Astrocyte (in vitro differentiated cells and primary cell): ENCODE results near the gene BCKDHB. TPM values are rescaled to one million over a fixed set of nuclear protein-coding genes. Genes with fewer than 3 reads are reported as not detected.

Source experiments
- DNase-seq: peaks from one replicate; pipeline ENCODE4 v3.0.0-alpha.2; 2010; ENCODE audit warnings: low read depth
- FAIRE-seq: peaks from 2 replicates; lab custom pipeline; 2011; peaks lifted over from hg19 to GRCh38; lab: Jason Lieb, UNC
- H2AFZ ChIP-seq: 2 replicates; pipeline ENCODE4 v1.6.0; 2012; ENCODE audit warnings: low read depth, low read length, inconsistent platforms
- H3K27ac ChIP-seq: 2 replicates; pipeline ENCODE4 v1.5.1; 2011; ENCODE audit warnings: low read depth, low read length, inconsistent platforms
- H3K27me3 ChIP-seq: 2 replicates; pipeline ENCODE4 v1.6.0; 2011; ENCODE audit warnings: low read length, inconsistent platforms; ENCODE audit not compliant: insufficient read depth
- H3K36me3 ChIP-seq: 2 replicates; pipeline ENCODE4 v1.5.1; 2011; ENCODE audit warnings: low read length, inconsistent platforms; ENCODE audit not compliant: insufficient read depth
- H3K4me1 ChIP-seq: 2 replicates; pipeline ENCODE4 v1.5.1; 2011; ENCODE audit warnings: low read length, inconsistent platforms; ENCODE audit not compliant: insufficient read depth
- H3K4me2 ChIP-seq: 2 replicates; pipeline ENCODE4 v1.6.0; 2012; ENCODE audit warnings: low read length, inconsistent platforms
- H3K4me3 ChIP-seq: 2 replicates; pipeline ENCODE4 v1.5.1; 2011; ENCODE audit warnings: low read depth, mild to moderate bottlenecking, low read length, inconsistent platforms; ENCODE audit not compliant: insufficient read depth
- H3K79me2 ChIP-seq: 2 replicates; pipeline ENCODE4 v1.6.0; 2012; ENCODE audit warnings: mild to moderate bottlenecking, low read length, inconsistent platforms; ENCODE audit not compliant: insufficient read depth
- H3K9ac ChIP-seq: 2 replicates; pipeline ENCODE4 v1.6.0; 2012; ENCODE audit warnings: mild to moderate bottlenecking, low read length, inconsistent platforms
- H3K9me3 ChIP-seq: 2 replicates; pipeline ENCODE4 v1.5.1; 2012; ENCODE audit warnings: low read depth, mild to moderate bottlenecking, low read length, inconsistent platforms; ENCODE audit not compliant: insufficient read depth
- H4K20me1 ChIP-seq: 2 replicates; pipeline ENCODE4 v1.6.0; 2012; ENCODE audit warnings: low read length, inconsistent platforms; ENCODE audit not compliant: insufficient read depth
- H3K27ac Mint-ChIP-seq: one replicate; pipeline ENCODE4 v1.8.0; 2021; ENCODE audit warnings: mild to moderate bottlenecking, mixed read lengths; ENCODE audit not compliant: unreplicated experiment
- H3K27me3 Mint-ChIP-seq: one replicate; pipeline ENCODE4 v1.8.0; 2021; ENCODE audit warnings: low read depth, mixed read lengths; ENCODE audit not compliant: unreplicated experiment
- H3K36me3 Mint-ChIP-seq: one replicate; pipeline ENCODE4 v1.8.0; 2021; ENCODE audit warnings: low read depth, mixed read lengths; ENCODE audit not compliant: unreplicated experiment
- H3K4me1 Mint-ChIP-seq: one replicate; pipeline ENCODE4 v1.8.0; 2021; ENCODE audit warnings: low read depth, mixed read lengths; ENCODE audit not compliant: unreplicated experiment
- H3K4me3 Mint-ChIP-seq: one replicate; pipeline ENCODE4 v1.8.0; 2021; ENCODE audit warnings: mild to moderate bottlenecking, moderate library complexity, mixed read lengths; ENCODE audit not compliant: unreplicated experiment
- H3K9me3 Mint-ChIP-seq: one replicate; pipeline ENCODE4 v1.8.0; 2021; ENCODE audit warnings: mild to moderate bottlenecking, mixed read lengths; ENCODE audit not compliant: unreplicated experiment
- CTCF ChIP-seq: IDR thresholded peaks from 2 replicates; pipeline ENCODE4 v1.5.1; 2011; ENCODE audit warnings: low read depth, mild to moderate bottlenecking, inconsistent platforms, low read length, moderate library complexity; ENCODE audit not compliant: insufficient read depth
- EZH2 ChIP-seq: IDR thresholded peaks from 2 replicates; pipeline ENCODE4 v1.6.1; 2012; ENCODE audit warnings: mild to moderate bottlenecking, low read length, inconsistent platforms; ENCODE audit not compliant: insufficient read depth
- total RNA-seq: library from RNA; stranded (reverse); gene quantifications from 2 replicates; pipeline ENCODE4 v1.2.1, GENCODE V29; 2021

The BCKDHB gene
- total RNA-seq, 1 donor from 2014 or later: 18.4 TPM

GRCh38 chr6:80196906-80197305, 90.4 kb downstream of the BCKDHB start:
- no peaks in the 10 kb centered on the region for H3K27me3 Mint-ChIP-seq
- H3K27ac ChIP-seq: no peak overlapping the region
- no peaks in the 10 kb centered on the region for H3K36me3 ChIP-seq
- H3K4me2 ChIP-seq: no peak overlapping the region
- no peaks in the 10 kb centered on the region for H4K20me1 ChIP-seq
- no peaks in the 10 kb centered on the region for H3K9me3 ChIP-seq
- DNase-seq (no peak), FAIRE-seq (no peak)
- no peaks in the 10 kb centered on the region for H3K4me1 Mint-ChIP-seq
- no peak overlapping the region for H3K27ac Mint-ChIP-seq
- no peaks in the 10 kb centered on the region for H3K27me3 ChIP-seq
- H3K36me3 Mint-ChIP-seq: no peaks in the 10 kb centered on the region
- H3K9me3 Mint-ChIP-seq: no peaks in the 10 kb centered on the region
- H3K79me2 ChIP-seq: no peaks in the 10 kb centered on the region
- no peak overlapping the region for H3K9ac ChIP-seq
- TF ChIP-seq EZH2: no peak
- no peak overlapping the region for H2AFZ ChIP-seq
- H3K4me1 ChIP-seq: no peaks in the 10 kb centered on the region
- no peak overlapping the region for H3K4me3 Mint-ChIP-seq
- H3K4me3 ChIP-seq: no peak overlapping the region

GRCh38 chr6:80197474-80197873, 91.0 kb downstream of the BCKDHB start:
- H3K36me3 Mint-ChIP-seq: no peaks in the 10 kb centered on the region
- H4K20me1 ChIP-seq: no peaks in the 10 kb centered on the region
- no peaks in the 10 kb centered on the region for H3K27me3 ChIP-seq
- TF ChIP-seq EZH2: no peak
- no peak for TF ChIP-seq CTCF
- FAIRE-seq (peak; percentile 87), DNase-seq (peak; percentile 48)
- H3K79me2 ChIP-seq: no peaks in the 10 kb centered on the region
- H3K27me3 Mint-ChIP-seq: no peaks in the 10 kb centered on the region
- no peak overlapping the region for H3K27ac ChIP-seq
- no peak overlapping the region for H2AFZ ChIP-seq
- no peak overlapping the region for H3K4me2 ChIP-seq
- H3K27ac Mint-ChIP-seq: no peak overlapping the region
- H3K9me3 ChIP-seq: no peaks in the 10 kb centered on the region
- no peaks in the 10 kb centered on the region for H3K9me3 Mint-ChIP-seq
- H3K4me1 Mint-ChIP-seq: no peaks in the 10 kb centered on the region
- H3K4me3 ChIP-seq: no peak overlapping the region
- no peaks in the 10 kb centered on the region for H3K4me1 ChIP-seq
- no peak overlapping the region for H3K4me3 Mint-ChIP-seq
- H3K36me3 ChIP-seq: no peaks in the 10 kb centered on the region
- H3K9ac ChIP-seq: no peak overlapping the region

- Histone ChIP-seq H2AFZ (no peak overlapping the region), H3K9ac (no peak overlapping the region), H3K27ac (no peak overlapping the region), H3K36me3 (no peaks in the 10 kb centered on the region), H3K4me1 (no peaks in the 10 kb centered on the region), H3K4me3 (no peak overlapping the region), H3K4me2 (no peak overlapping the region), H3K79me2 (no peaks in the 10 kb centered on the region), H3K27me3 (no peaks in the 10 kb centered on the region), H4K20me1 (no peaks in the 10 kb centered on the region), H3K9me3 (no peaks in the 10 kb centered on the region)
- DNase-seq: no peak
- no peaks in the 10 kb centered on the region for H3K4me1 Mint-ChIP-seq
- H3K36me3 Mint-ChIP-seq: no peaks in the 10 kb centered on the region
- FAIRE-seq: no peak
- H3K4me3 Mint-ChIP-seq: no peak overlapping the region
- no peaks in the 10 kb centered on the region for H3K9me3 Mint-ChIP-seq
- no peak for TF ChIP-seq EZH2
- TF ChIP-seq CTCF: no peak
- no peak overlapping the region for H3K27ac Mint-ChIP-seq
- H3K27me3 Mint-ChIP-seq: no peaks in the 10 kb centered on the region
Observed at GRCh38 chr6:80197986-80198385, 91.5 kb downstream of the BCKDHB start.
